ENCODE measurements around the gene APOBEC3F.

APOBEC3F gene

GRCh38 chr22:39091126-39092081 is 50.7 kb downstream of the APOBEC3F start:
- DNase-seq (ENCODE audit: low read depth, low spot score): no peak

GRCh38 chr22:39092111-39092862 is 51.6 kb downstream of the APOBEC3F start:
- DNase-seq (ENCODE audit: low read depth, low spot score): no peak

- no peak for DNase-seq (ENCODE audit: low read depth, low spot score)
These were observed 54.2 kb downstream of the APOBEC3F start for GRCh38 chr22:39094717-39095389.

- DNase-seq (ENCODE audit: low read depth, low spot score): no peak
These were observed 55.3 kb downstream of the APOBEC3F start for GRCh38 chr22:39095971-39096370.

GRCh38 chr22:39097098-39098020 is 56.7 kb downstream of the APOBEC3F start, which contains the start of gene APOBEC3H:
Gene APOBEC3H (plus strand): TSS chr22:39097244. CDS start chr22:39100279, 3,035 bp downstream.
- DNase-seq (ENCODE audit: low read depth, low spot score): peak; percentile 10

GRCh38 chr22:39098026-39098425 is 57.4 kb downstream of the APOBEC3F start:
- DNase-seq (ENCODE audit: low read depth, low spot score): no peak

- no peak for DNase-seq (ENCODE audit: low read depth, low spot score)
These were observed 57.9 kb downstream of the APOBEC3F start for GRCh38 chr22:39098576-39098975.

GRCh38 chr22:39101226-39101625 is 60.6 kb downstream of the APOBEC3F start:
- DNase-seq (ENCODE audit: low read depth, low spot score): no peak

- DNase-seq (ENCODE audit: low read depth, low spot score): no peak
These were observed 62.8 kb downstream of the APOBEC3F start for GRCh38 chr22:39103431-39103830.
